HL-60 (cell line): Measurements from ENCODE around the gene RCOR3.

ENCODE experiments used
- POLR2AphosphoS5 ChIP-seq: IDR thresholded peaks from 2 replicates; pipeline ENCODE4 v1.6.1; 2012; ENCODE audit warnings: low read depth
- TF ChIP-seq, protein P1 (sequence below): IDR thresholded peaks from one replicate; pipeline ENCODE4 v1.5.1; 2011; ENCODE audit warnings: low read length, control low read depth, inconsistent platforms; ENCODE audit not compliant: insufficient read depth
- TF ChIP-seq, protein P2 (sequence below): IDR thresholded peaks from 2 replicates; pipeline ENCODE4 v1.6.1; 2012; ENCODE audit warnings: low read depth; ENCODE audit not compliant: insufficient replicate concordance

DNA sequence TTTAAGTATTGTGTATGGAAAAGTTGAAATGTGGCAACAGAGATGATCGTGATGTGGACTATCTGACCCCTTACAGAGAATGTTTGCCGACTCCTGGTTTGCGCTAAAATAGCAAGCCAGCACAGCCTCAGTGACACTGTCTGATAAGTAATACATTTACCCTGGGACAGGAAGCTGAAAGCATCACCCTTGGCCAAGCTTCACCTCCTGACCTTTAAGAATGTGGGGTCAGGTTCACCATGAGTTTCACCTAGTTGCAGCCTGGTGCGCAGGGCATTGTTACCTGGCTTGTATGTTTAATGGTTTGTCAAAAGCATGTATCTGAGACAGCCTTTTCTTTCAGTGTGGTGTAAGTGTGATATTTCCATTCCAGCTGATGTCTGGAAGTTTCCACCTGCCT is 96.7 kb downstream of the RCOR3 start:
- TF ChIP-seq, protein P1, sequence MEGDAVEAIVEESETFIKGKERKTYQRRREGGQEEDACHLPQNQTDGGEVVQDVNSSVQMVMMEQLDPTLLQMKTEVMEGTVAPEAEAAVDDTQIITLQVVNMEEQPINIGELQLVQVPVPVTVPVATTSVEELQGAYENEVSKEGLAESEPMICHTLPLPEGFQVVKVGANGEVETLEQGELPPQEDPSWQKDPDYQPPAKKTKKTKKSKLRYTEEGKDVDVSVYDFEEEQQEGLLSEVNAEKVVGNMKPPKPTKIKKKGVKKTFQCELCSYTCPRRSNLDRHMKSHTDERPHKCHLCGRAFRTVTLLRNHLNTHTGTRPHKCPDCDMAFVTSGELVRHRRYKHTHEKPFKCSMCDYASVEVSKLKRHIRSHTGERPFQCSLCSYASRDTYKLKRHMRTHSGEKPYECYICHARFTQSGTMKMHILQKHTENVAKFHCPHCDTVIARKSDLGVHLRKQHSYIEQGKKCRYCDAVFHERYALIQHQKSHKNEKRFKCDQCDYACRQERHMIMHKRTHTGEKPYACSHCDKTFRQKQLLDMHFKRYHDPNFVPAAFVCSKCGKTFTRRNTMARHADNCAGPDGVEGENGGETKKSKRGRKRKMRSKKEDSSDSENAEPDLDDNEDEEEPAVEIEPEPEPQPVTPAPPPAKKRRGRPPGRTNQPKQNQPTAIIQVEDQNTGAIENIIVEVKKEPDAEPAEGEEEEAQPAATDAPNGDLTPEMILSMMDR, result no peak
- no peak for TF ChIP-seq POLR2AphosphoS5
- TF ChIP-seq, protein P2, sequence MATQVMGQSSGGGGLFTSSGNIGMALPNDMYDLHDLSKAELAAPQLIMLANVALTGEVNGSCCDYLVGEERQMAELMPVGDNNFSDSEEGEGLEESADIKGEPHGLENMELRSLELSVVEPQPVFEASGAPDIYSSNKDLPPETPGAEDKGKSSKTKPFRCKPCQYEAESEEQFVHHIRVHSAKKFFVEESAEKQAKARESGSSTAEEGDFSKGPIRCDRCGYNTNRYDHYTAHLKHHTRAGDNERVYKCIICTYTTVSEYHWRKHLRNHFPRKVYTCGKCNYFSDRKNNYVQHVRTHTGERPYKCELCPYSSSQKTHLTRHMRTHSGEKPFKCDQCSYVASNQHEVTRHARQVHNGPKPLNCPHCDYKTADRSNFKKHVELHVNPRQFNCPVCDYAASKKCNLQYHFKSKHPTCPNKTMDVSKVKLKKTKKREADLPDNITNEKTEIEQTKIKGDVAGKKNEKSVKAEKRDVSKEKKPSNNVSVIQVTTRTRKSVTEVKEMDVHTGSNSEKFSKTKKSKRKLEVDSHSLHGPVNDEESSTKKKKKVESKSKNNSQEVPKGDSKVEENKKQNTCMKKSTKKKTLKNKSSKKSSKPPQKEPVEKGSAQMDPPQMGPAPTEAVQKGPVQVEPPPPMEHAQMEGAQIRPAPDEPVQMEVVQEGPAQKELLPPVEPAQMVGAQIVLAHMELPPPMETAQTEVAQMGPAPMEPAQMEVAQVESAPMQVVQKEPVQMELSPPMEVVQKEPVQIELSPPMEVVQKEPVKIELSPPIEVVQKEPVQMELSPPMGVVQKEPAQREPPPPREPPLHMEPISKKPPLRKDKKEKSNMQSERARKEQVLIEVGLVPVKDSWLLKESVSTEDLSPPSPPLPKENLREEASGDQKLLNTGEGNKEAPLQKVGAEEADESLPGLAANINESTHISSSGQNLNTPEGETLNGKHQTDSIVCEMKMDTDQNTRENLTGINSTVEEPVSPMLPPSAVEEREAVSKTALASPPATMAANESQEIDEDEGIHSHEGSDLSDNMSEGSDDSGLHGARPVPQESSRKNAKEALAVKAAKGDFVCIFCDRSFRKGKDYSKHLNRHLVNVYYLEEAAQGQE, result no peak
